HepG2 (cell line): ENCODE data around the gene RPL36. TPM values are rescaled to one million over a fixed set of nuclear protein-coding genes. Genes with fewer than 3 reads are reported as not detected.

Source experiments
- ATM ChIP-seq: fragments of 450-650 bp; IDR thresholded peaks from 2 replicates; pipeline ENCODE4 v1.7.1; 2017; ENCODE audit warnings: mild to moderate bottlenecking, borderline replicate concordance
- CBX5 ChIP-seq: sonication (generic); formaldehyde crosslinking; IDR thresholded peaks from 2 replicates; pipeline ENCODE4 v1.4.0; 2020; ENCODE audit warnings: missing genetic modification reagents, borderline replicate concordance
- CCDC6 ChIP-seq: sonication (generic); formaldehyde crosslinking; IDR thresholded peaks from 2 replicates; pipeline ENCODE4 v1.8.1; 2022; ENCODE audit warnings: mild to moderate bottlenecking, missing genetic modification reagents, moderate library complexity
- CEBPZ ChIP-seq: IDR thresholded peaks from 2 replicates; pipeline ENCODE4 v1.6.1; 2012; ENCODE audit warnings: low read length, improper control_type of control experiment
- FOSL2 ChIP-seq: sonication (generic); formaldehyde crosslinking; IDR thresholded peaks from 2 replicates; pipeline ENCODE4 v1.4.0; 2020; ENCODE audit warnings: missing genetic modification reagents
- IRF2 ChIP-seq: IDR thresholded peaks from 2 replicates; pipeline ENCODE4 v1.6.1; 2018; ENCODE audit warnings: missing genetic modification reagents, missing compliant biosample characterization
- MATR3 ChIP-seq: sonication (generic); formaldehyde crosslinking; IDR thresholded peaks from 2 replicates; pipeline ENCODE4 v1.4.0; 2020; ENCODE audit warnings: missing genetic modification reagents
- MBNL3 ChIP-seq: fragments of 250-450 bp; sonication (Bioruptor Pico); conservative IDR thresholded peaks from 2 replicates; pipeline ENCODE4 v1.8.0; 2022; ENCODE audit warnings: mild to moderate bottlenecking, inconsistent platforms
- MIER3 ChIP-seq: IDR thresholded peaks from 2 replicates; pipeline ENCODE4 v1.6.1; 2016; ENCODE audit warnings: missing compliant biosample characterization, borderline replicate concordance
- MXD3 ChIP-seq: IDR thresholded peaks from 2 replicates; pipeline ENCODE4 v1.6.1; 2016; ENCODE audit warnings: mild to moderate bottlenecking, missing biosample characterization, missing genetic modification reagents
- NFATC3 ChIP-seq: sonication (generic); formaldehyde crosslinking; IDR thresholded peaks from 2 replicates; pipeline ENCODE4 v1.5.1; 2020; ENCODE audit warnings: mild to moderate bottlenecking, missing genetic modification reagents
- NFIC ChIP-seq: IDR thresholded peaks from 2 replicates; pipeline ENCODE4 v1.6.1; 2012; ENCODE audit warnings: mild to moderate bottlenecking, low read length, inconsistent platforms
- RARA ChIP-seq: IDR thresholded peaks from 2 replicates; pipeline ENCODE4 v1.6.1; 2016; ENCODE audit warnings: missing genetic modification reagents, missing compliant biosample characterization
- SNAPC2 ChIP-seq: sonication (generic); formaldehyde crosslinking; IDR thresholded peaks from 2 replicates; pipeline ENCODE4 v1.8.1; 2022; ENCODE audit warnings: mild to moderate bottlenecking, missing genetic modification reagents
- TOPORS ChIP-seq: sonication (generic); formaldehyde crosslinking; IDR thresholded peaks from 2 replicates; pipeline ENCODE4 v1.8.0; 2023; ENCODE audit warnings: mild to moderate bottlenecking, missing genetic modification reagents
- TRIM24 ChIP-seq: sonication (generic); formaldehyde crosslinking; IDR thresholded peaks from 2 replicates; pipeline ENCODE4 v1.8.0; 2022; ENCODE audit warnings: mild to moderate bottlenecking, missing genetic modification reagents
- ZMAT3 ChIP-seq: sonication (generic); formaldehyde crosslinking; conservative IDR thresholded peaks from 2 replicates; pipeline ENCODE4 v1.7.0; 2021; ENCODE audit warnings: missing genetic modification reagents
- ZMYM4 ChIP-seq: sonication (generic); formaldehyde crosslinking; IDR thresholded peaks from 2 replicates; pipeline ENCODE4 v1.8.1; 2023; ENCODE audit warnings: mild to moderate bottlenecking, missing genetic modification reagents
- ZNF101 ChIP-seq: sonication (generic); formaldehyde crosslinking; IDR thresholded peaks from 2 replicates; pipeline ENCODE4 v1.4.0; 2020; ENCODE audit warnings: mild to moderate bottlenecking, low read depth, missing genetic modification reagents, borderline replicate concordance
- ZNF354B ChIP-seq: sonication (generic); formaldehyde crosslinking; IDR thresholded peaks from 2 replicates; pipeline ENCODE4 v1.8.0; 2022; ENCODE audit warnings: mild to moderate bottlenecking, missing genetic modification reagents
- ZNF451 ChIP-seq: sonication (generic); formaldehyde crosslinking; IDR thresholded peaks from 2 replicates; pipeline ENCODE4 v1.5.0; 2020; ENCODE audit warnings: mild to moderate bottlenecking, missing genetic modification reagents
- ZNF615 ChIP-seq: sonication (generic); formaldehyde crosslinking; IDR thresholded peaks from 2 replicates; pipeline ENCODE4 v1.5.0; 2020; ENCODE audit warnings: mild to moderate bottlenecking, missing genetic modification reagents, borderline replicate concordance
- ZNF619 ChIP-seq: sonication (generic); formaldehyde crosslinking; IDR thresholded peaks from 2 replicates; pipeline ENCODE4 v1.4.0; 2020; ENCODE audit warnings: mild to moderate bottlenecking, missing genetic modification reagents
- ZNF749 ChIP-seq: sonication (generic); formaldehyde crosslinking; IDR thresholded peaks from 2 replicates; pipeline ENCODE4 v1.8.0; 2022; ENCODE audit warnings: mild to moderate bottlenecking, missing genetic modification reagents, moderate library complexity, borderline replicate concordance
- ZNF788 ChIP-seq: sonication (generic); formaldehyde crosslinking; IDR thresholded peaks from 2 replicates; pipeline ENCODE4 v1.5.0; 2020; ENCODE audit warnings: mild to moderate bottlenecking, missing genetic modification reagents, borderline replicate concordance
- ZSCAN22 ChIP-seq: sonication (generic); formaldehyde crosslinking; IDR thresholded peaks from 2 replicates; pipeline ENCODE4 v1.4.0; 2020; ENCODE audit warnings: mild to moderate bottlenecking, missing genetic modification reagents
- polyA plus RNA-seq, 8 experiments: library from polyadenylated mRNA; depleted of rRNA in 3 of 8; stranded (reverse) in 7 of 8; unstranded in 1 of 8; fragments of >200 nt; fragmentation: Illumina TruSeq in 4 of 8; extraction: Trizol in 4 of 8; gene quantifications; 2 replicates each; pipeline versions ENCODE4 v1.2.1 to v1.2.3, GENCODE V29; 2011 to 2016; ENCODE audit warnings: low read depth in 4 of 8, missing spikeins in 1 of 8, mixed read lengths in 1 of 8; ENCODE audit not compliant: insufficient read depth in 1 of 8
- total RNA-seq, 5 experiments: library from RNA; depleted of rRNA; stranded (reverse); fragments of >200 nt; fragmentation: Illumina TruSeq; extraction: Trizol; gene quantifications; 2 replicates each; pipeline ENCODE4 v1.2.3, GENCODE V29; 2016; ENCODE audit warnings: low read depth in 1 of 5
- TF ChIP-seq, protein P1 (sequence below): sonication (generic); formaldehyde crosslinking; conservative IDR thresholded peaks from 2 replicates; pipeline ENCODE4 v1.8.0; 2022; ENCODE audit warnings: missing genetic modification reagents

RPL36 gene
- total and polyA plus RNA-seq, 2 of the 13 experiments (the other 11 are each of a cell fraction or from before 2014, with no cell fraction given) = 706 to 740 TPM

DNA sequence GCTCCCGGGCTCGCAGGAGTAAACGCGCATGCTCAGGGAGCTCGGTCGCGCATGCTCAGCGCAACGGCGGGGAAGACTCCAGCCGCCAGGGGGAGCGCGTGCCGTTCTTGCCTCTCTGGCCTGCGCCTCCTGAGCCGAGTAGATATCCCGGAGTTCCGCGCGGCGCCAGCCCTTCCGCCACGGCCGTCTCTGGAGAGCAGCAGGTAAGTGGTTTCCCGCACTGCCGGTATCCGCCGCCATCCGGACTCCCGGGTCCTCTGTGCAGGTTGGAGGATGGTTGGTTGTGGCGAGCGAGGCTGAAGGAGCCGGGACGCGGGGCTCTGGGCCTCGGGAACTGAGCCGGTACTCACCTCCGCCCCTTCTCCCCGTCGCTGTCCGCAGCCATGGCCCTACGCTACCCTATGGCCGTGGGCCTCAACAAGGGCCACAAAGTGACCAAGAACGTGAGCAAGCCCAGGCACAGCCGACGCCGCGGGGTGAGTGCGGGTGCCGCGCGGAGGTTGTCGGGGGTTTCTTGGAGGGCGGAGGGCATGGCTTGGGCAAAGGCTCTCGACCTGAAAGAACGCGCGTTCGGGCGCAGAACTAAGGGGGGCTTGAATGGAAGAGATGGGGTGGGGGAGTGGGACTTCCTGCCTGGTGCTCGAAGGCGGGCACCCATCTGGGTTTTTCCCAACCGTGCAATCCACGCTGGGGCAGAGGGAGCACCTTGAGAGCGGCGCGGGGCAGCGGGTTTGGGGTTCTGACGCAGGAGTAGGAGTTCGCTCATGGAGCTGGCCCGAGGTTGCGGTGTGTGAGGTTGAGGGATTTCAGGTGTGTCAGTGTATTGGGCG, at the start of gene RPL36 (continued):
- TF ChIP-seq, protein P1, sequence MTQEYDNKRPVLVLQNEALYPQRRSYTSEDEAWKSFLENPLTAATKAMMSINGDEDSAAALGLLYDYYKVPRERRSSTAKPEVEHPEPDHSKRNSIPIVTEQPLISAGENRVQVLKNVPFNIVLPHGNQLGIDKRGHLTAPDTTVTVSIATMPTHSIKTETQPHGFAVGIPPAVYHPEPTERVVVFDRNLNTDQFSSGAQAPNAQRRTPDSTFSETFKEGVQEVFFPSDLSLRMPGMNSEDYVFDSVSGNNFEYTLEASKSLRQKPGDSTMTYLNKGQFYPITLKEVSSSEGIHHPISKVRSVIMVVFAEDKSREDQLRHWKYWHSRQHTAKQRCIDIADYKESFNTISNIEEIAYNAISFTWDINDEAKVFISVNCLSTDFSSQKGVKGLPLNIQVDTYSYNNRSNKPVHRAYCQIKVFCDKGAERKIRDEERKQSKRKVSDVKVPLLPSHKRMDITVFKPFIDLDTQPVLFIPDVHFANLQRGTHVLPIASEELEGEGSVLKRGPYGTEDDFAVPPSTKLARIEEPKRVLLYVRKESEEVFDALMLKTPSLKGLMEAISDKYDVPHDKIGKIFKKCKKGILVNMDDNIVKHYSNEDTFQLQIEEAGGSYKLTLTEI (CRISPR knock-in tag) = no peak
- TF ChIP-seq ZMAT3 (CRISPR knock-in tag) (peak; percentile 50; the same call in 1 of the 2 replicates), ZNF749 (CRISPR knock-in tag) (peak; percentile 69; the same call in 1 of the 2 replicates), NFATC3 (CRISPR knock-in tag) (no peak), ZNF451 (CRISPR knock-in tag) (peak; percentile 80), ZMYM4 (peak; percentile 89), TOPORS (no peak), MATR3 (CRISPR knock-in tag) (no peak), SNAPC2 (no peak), ZNF101 (0 out of 2 replicates have a peak, but pooled peaks have one; percentile 86), CEBPZ (no peak), ZNF788 (peak; percentile 96), MXD3 (CRISPR knock-in tag) (peak; percentile 70; the same call in 1 of the 2 replicates), CCDC6 (peak; percentile 89; the same call in 1 of the 2 replicates), MBNL3 (no peak), ZNF615 (CRISPR knock-in tag) (no peak), FOSL2 (CRISPR knock-in tag) (peak; percentile 11; the same call in 1 of the 2 replicates), IRF2 (peak; percentile 93), NFIC (no peak), ATM (no peak), ZSCAN22 (CRISPR knock-in tag) (no peak), ZNF354B (CRISPR knock-in tag) (no peak), ZNF619 (CRISPR knock-in tag) (peak; percentile 93), MIER3 (CRISPR knock-in tag) (peak; percentile 90), CBX5 (CRISPR knock-in tag) (peak; percentile 61; the same call in 1 of the 2 replicates), TRIM24 (CRISPR knock-in tag) (no peak), RARA (CRISPR knock-in tag) (no peak)
